Kidney epithelial cell (primary cell): ENCODE results near the gene TRIM2. TPM values are rescaled to one million over a fixed set of nuclear protein-coding genes. Genes with fewer than 3 reads are reported as not detected.

Experiments used
- DNase-seq: peaks from one replicate; pipeline ENCODE4 v3.0.0-alpha.2; 2010; ENCODE audit warnings: low read depth
- H3K27me3 ChIP-seq: 2 replicates; pipeline ENCODE4 v1.6.0; 2011; ENCODE audit warnings: low read length; ENCODE audit not compliant: control insufficient read depth, insufficient read depth
- H3K36me3 ChIP-seq: 2 replicates; pipeline ENCODE4 v1.5.1; 2011; ENCODE audit warnings: low read length; ENCODE audit not compliant: control insufficient read depth, insufficient read depth
- H3K4me3 ChIP-seq: 2 replicates; pipeline ENCODE4 v1.5.1; 2011; ENCODE audit warnings: low read depth, mild to moderate bottlenecking, control low read depth, low read length
- CTCF ChIP-seq: IDR thresholded peaks from 2 replicates; pipeline ENCODE4 v1.5.1; 2011; ENCODE audit warnings: mild to moderate bottlenecking, moderate library complexity, low read length, control low read depth, inconsistent platforms; ENCODE audit not compliant: insufficient read depth, poor library complexity, severe bottlenecking
- total RNA-seq: library from RNA; depleted of rRNA; stranded (reverse); fragments of >200 nt; gene quantifications from 2 replicates; pipeline ENCODE4 v1.2.3, GENCODE V29; 2015

The TRIM2 gene
- total RNA-seq, 1 donor from 2014 or later: 83.2 TPM

DNA sequence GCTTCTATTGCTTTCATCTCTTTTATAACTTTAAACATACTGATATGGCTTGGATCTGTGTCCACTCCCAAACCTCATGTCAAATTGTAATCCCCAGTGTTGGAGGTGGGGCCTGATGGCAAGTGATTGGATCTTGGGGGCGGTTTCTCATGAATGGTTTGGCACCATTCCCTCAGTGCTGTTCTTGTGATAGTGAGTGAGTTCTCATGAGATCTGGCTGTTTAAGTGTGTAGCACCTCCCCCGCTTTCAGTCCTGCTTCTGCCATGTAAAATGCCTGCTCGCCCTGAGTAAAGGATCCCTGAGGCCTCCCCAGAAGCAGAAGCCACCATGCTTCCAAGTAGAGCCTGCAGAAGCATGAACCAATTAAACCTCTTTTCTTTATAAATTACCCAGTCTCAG is 157.9 kb downstream of the TRIM2 start:
- no peaks in the 10 kb centered on the region for H3K36me3 ChIP-seq
- DNase-seq: peak; percentile 31
- no peak for TF ChIP-seq CTCF
- H3K27me3 ChIP-seq: no peaks in the 10 kb centered on the region
- H3K4me3 ChIP-seq: no peak overlapping the region

DNA sequence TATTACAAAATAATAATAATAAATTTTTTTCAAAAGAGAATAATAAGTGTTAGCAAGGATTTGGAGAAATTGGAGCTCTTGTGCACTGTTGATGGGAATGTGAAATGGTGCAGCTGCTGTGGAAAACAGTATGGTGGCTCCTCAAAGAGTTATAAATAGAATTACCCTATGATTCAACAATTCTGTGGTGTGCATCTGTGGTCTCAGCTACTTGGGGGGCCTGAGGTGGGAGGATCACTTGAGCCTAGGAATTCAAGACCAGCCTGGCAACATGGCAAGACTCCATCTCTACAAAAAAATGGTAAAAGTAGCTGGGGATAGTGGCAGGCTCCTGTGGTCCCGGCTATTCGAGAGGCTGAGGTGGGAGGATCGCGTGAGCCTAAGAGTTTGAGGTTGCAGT is 159.8 kb downstream of the TRIM2 start:
- no peaks in the 10 kb centered on the region for H3K36me3 ChIP-seq
- no peak overlapping the region for H3K4me3 ChIP-seq
- no peak for TF ChIP-seq CTCF
- no peak for DNase-seq
- H3K27me3 ChIP-seq: no peaks in the 10 kb centered on the region

DNA sequence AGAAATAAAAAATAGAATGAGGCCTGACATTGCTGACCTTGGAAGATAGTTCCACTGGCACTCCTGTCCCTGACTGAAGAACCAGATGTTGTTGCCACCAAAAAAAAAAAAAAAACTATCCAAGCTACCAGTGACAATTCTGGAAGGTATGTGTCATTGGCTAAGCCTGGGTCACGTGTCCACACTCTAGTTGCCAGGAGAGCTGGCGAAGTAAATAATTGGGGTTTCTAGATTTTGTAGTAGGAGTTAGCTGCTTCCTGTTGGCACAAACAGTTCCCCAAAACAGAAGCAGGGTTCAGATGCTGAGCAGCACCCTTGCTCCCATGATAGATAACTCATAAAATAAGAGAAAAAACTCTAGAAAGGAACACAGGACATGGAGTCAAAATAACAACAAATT is 160.8 kb downstream of the TRIM2 start:
- Histone ChIP-seq H3K27me3 (no peaks in the 10 kb centered on the region), H3K36me3 (no peaks in the 10 kb centered on the region), H3K4me3 (no peak overlapping the region)
- no peak for TF ChIP-seq CTCF
- DNase-seq: no peak

- Histone ChIP-seq H3K27me3 (no peaks in the 10 kb centered on the region), H3K36me3 (no peaks in the 10 kb centered on the region), H3K4me3 (no peak overlapping the region)
- no peak for TF ChIP-seq CTCF
- no peak for DNase-seq
These were observed 162.2 kb downstream of the TRIM2 start for GRCh38 chr4:153366486-153366885.

DNA sequence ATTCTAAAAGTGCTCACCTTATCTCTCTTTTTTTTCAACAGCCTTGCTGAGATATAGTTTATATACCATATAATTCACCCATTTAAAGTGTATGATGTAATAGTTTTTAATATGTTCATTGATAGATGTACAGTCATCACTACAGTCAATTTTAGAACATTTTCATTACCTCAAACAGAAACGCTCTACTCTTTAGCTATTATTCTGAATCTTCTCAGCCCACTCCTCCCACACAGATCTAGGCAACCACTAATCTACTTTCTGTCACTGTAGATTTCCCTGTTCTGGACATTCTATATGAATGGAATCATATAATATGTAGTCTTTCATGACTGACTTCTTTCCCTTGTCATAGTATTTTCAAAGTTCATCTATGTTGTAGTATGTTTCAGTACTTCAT is 162.8 kb downstream of the TRIM2 start:
- DNase-seq: no peak
- Histone ChIP-seq H3K27me3 (no peaks in the 10 kb centered on the region), H3K4me3 (no peak overlapping the region), H3K36me3 (no peaks in the 10 kb centered on the region)
- no peak for TF ChIP-seq CTCF

GRCh38 chr4:153369021-153369420 is 164.8 kb downstream of the TRIM2 start:
- TF ChIP-seq CTCF: no peak
- no peak for DNase-seq
- Histone ChIP-seq H3K36me3 (no peaks in the 10 kb centered on the region), H3K4me3 (no peak overlapping the region), H3K27me3 (no peaks in the 10 kb centered on the region)
